Esophagus squamous epithelium (tissue), 4 donors: ENCODE measurements around the gene NMBR.

Experiments used
- CTCF ChIP-seq, 6 experiments: fragments of 450-650 bp in 4 of 6; fragments of 200-600 bp in 2 of 6; sonication (generic) in 2 of 6; IDR thresholded peaks; one replicate each; pipeline ENCODE4 v1.5.1; 2016 to 2019; ENCODE audit warnings: antibody characterized with exemption in 6 of 6, mild to moderate bottlenecking in 4 of 6, moderate library complexity in 4 of 6
- POLR2A ChIP-seq, 4 donors: fragments of 450-650 bp; IDR thresholded peaks; one replicate each; pipeline ENCODE4 v1.6.1; 2017; ENCODE audit warnings: antibody characterized with exemption in 4 of 4, mild to moderate bottlenecking in 4 of 4, moderate library complexity in 3 of 4

GRCh38 chr6:142185641-142186040, 38.7 kb upstream of the NMBR start:
- no peak for TF ChIP-seq CTCF (IDR thresholded peaks at IDR 0.05)
- no peak for TF ChIP-seq POLR2A (IDR thresholded peaks at IDR 0.05)
